GM21619 (cell line): ENCODE results near the gene TMC4.
"Not testable (repeated sequence)": the region's sequence is repeated elsewhere in the genome, so short reads cannot be mapped to it uniquely, and the experiment has no call there.

Experiments used
- ATAC-seq: cut with Tn5 transposase; IDR thresholded peaks from one replicate; pipeline ENCODE4 v1.9.1; 2021; ENCODE audit not compliant: unreplicated experiment

TMC4 gene

GRCh38 chr19:54179262-54179852 lies 6.4 kb upstream of the TMC4 start:
- no peak for ATAC-seq

- no peak for ATAC-seq
Observed at GRCh38 chr19:54178581-54179261, 5.8 kb upstream of the TMC4 start.

- no peak for ATAC-seq
Observed at GRCh38 chr19:54173951-54174834, 1.2 kb upstream of the TMC4 start.

GRCh38 chr19:54173359-54173699 lies 369 bp upstream of the TMC4 start:
- ATAC-seq, result no peak

- ATAC-seq, result not testable (repeated sequence)
Observed at GRCh38 chr19:54171736-54172431, 1.1 kb downstream of the TMC4 start.

- no peak for ATAC-seq
Observed at GRCh38 chr19:54169149-54169740, 3.7 kb downstream of the TMC4 start.

- ATAC-seq, result peak; percentile 61
Observed at GRCh38 chr19:54168174-54168917, 4.6 kb downstream of the TMC4 start.

- ATAC-seq, result no peak
Observed at GRCh38 chr19:54165222-54165621, 7.7 kb downstream of the TMC4 start.

GRCh38 chr19:54164369-54165068 lies 8.4 kb downstream of the TMC4 start:
- no peak for ATAC-seq

- ATAC-seq, result no peak
Observed at GRCh38 chr19:54162884-54163283, 10.1 kb downstream of the TMC4 start.

- ATAC-seq, result no peak
Observed at GRCh38 chr19:54162241-54162805, 10.6 kb downstream of the TMC4 start.

GRCh38 chr19:54160854-54161253 lies 12.1 kb downstream of the TMC4 start:
- ATAC-seq, result no peak

- ATAC-seq, result no peak
Observed at GRCh38 chr19:54160182-54160811, 12.7 kb downstream of the TMC4 start.

GRCh38 chr19:54159352-54160181 lies 13.4 kb downstream of the TMC4 start, which contains the start of gene LENG1:
Gene LENG1 (minus strand): TSS chr19:54159721. CDS start chr19:54159695, 26 bp downstream.
- peak; percentile 85 for ATAC-seq

- no peak for ATAC-seq
Observed at GRCh38 chr19:54158812-54159351, 14.1 kb downstream of the TMC4 start.

GRCh38 chr19:54156953-54157352 lies 16.0 kb downstream of the TMC4 start:
- ATAC-seq, result no peak

GRCh38 chr19:54156490-54156889 lies 16.5 kb downstream of the TMC4 start:
- ATAC-seq, result no peak

- ATAC-seq, result no peak
Observed at GRCh38 chr19:54155694-54156093, 17.3 kb downstream of the TMC4 start.
